PC-3 (cell line): ENCODE results near the gene MRRF. TPM values are rescaled to one million over a fixed set of nuclear protein-coding genes. Genes with fewer than 3 reads are reported as not detected.
A peak's percentile ranks its signal among the peaks of the same experiment; 100 is the strongest.

Experiments
- ATAC-seq: fragments of 200-7000 bp; cut with Tn5 transposase; 2 replicates; pipeline ENCODE4 v1.9.1; 2020; ENCODE audit warnings: mild to moderate bottlenecking, moderate library complexity
- BruUV-seq: library from RNA; stranded (reverse); fragments of 400-500 nt; replicated peaks from 2 replicates; lab custom pipeline; 2021; lab: Mats Ljungman, UMichigan
- CTCF ChIA-PET: fragments of 300-600 bp; sonication (Branson Sonifier 250); formaldehyde crosslinking; loops from one replicate; lab custom pipeline; 2022; ENCODE audit warnings: antibody characterized with exemption; lab: Charles Lee
- POLR2A ChIA-PET: fragments of 300-600 bp; sonication (Branson Sonifier 250); formaldehyde crosslinking; loops from one replicate; lab custom pipeline; 2022; ENCODE audit warnings: antibody characterized with exemption; ENCODE audit not compliant: unreplicated experiment; lab: Charles Lee
- DNase-seq: peaks from one replicate; pipeline ENCODE4 v3.0.0-alpha.2; 2015
- H2AFZ ChIP-seq: fragments of 300-600 bp; sonication (generic); 2 replicates; pipeline ENCODE4 v1.6.0; 2016; ENCODE audit warnings: antibody characterized with exemption, low read length
- H3F3A ChIP-seq: fragments of 300-600 bp; sonication (generic); one replicate; pipeline ENCODE4 v1.6.0; 2017; ENCODE audit warnings: antibody characterized with exemption, low read length, control low read depth, mild to moderate bottlenecking; ENCODE audit not compliant: unreplicated experiment
- H3K27ac ChIP-seq: fragments of 300-600 bp; sonication (generic); 2 replicates; pipeline ENCODE4 v1.5.1; 2016; ENCODE audit warnings: mild to moderate bottlenecking, low read length
- H3K27me3 ChIP-seq: fragments of 300-600 bp; sonication (generic); 2 replicates; pipeline ENCODE4 v1.6.1; 2016; ENCODE audit warnings: low read length, mixed read lengths
- H3K36me3 ChIP-seq: fragments of 300-600 bp; sonication (generic); 2 replicates; pipeline ENCODE4 v1.6.1; 2016; ENCODE audit warnings: low read depth, mixed run types, low read length, mixed read lengths
- H3K4me1 ChIP-seq: fragments of 300-600 bp; sonication (generic); 2 replicates; pipeline ENCODE4 v1.5.1; 2016; ENCODE audit warnings: low read length; ENCODE audit not compliant: insufficient read depth
- H3K4me2 ChIP-seq: fragments of 300-600 bp; sonication (generic); 2 replicates; pipeline ENCODE4 v1.6.0; 2016; ENCODE audit warnings: low read length
- H3K4me3 ChIP-seq: fragments of 300-600 bp; sonication (generic); 2 replicates; pipeline ENCODE4 v1.5.1; 2016; ENCODE audit warnings: mild to moderate bottlenecking, low read length, mixed read lengths
- H3K79me2 ChIP-seq: fragments of 300-600 bp; sonication (generic); 2 replicates; pipeline ENCODE4 v1.6.1; 2017; ENCODE audit warnings: low read length, mixed read lengths
- H3K9ac ChIP-seq: fragments of 300-600 bp; sonication (generic); 2 replicates; pipeline ENCODE4 v1.6.0; 2016; ENCODE audit warnings: mild to moderate bottlenecking, low read length
- H3K9me2 ChIP-seq: fragments of 300-600 bp; sonication (generic); replicated peaks from 2 replicates; pipeline ENCODE4 v1.6.1; 2016; ENCODE audit warnings: mixed run types, low read length, mixed read lengths
- H3K9me3 ChIP-seq: fragments of 300-600 bp; sonication (generic); 2 replicates; pipeline ENCODE4 v1.6.1; 2016; ENCODE audit warnings: low read length, mixed read lengths
- H4K20me1 ChIP-seq: fragments of 300-600 bp; sonication (generic); 2 replicates; pipeline ENCODE4 v1.6.1; 2016; ENCODE audit warnings: low read length, mixed read lengths
- EZH2 ChIP-seq: fragments of 300-600 bp; sonication (generic); IDR thresholded peaks from one replicate; pipeline ENCODE4 v1.6.1; 2017; ENCODE audit warnings: antibody characterized with exemption, mild to moderate bottlenecking, low read length; ENCODE audit not compliant: unreplicated experiment
- EZH2phosphoT487 ChIP-seq: fragments of 300-600 bp; sonication (generic); IDR thresholded peaks from 2 replicates; pipeline ENCODE4 v1.6.1; 2018; ENCODE audit warnings: mild to moderate bottlenecking, antibody characterized with exemption, low read length, borderline replicate concordance
- intact Hi-C: fragments of 100-400 bp; cut with micrococcal nuclease; formaldehyde crosslinking; loops from 2 replicates; pipeline ENCODE4 v1.9.0; 2023
- total RNA-seq: library from RNA; depleted of rRNA; stranded (reverse); fragments of >200 nt; gene quantifications from 2 replicates; pipeline ENCODE4 v1.2.3, GENCODE V29; 2014
- TF ChIP-seq, protein P1 (sequence below): fragments of 300-600 bp; sonication (generic); conservative IDR thresholded peaks from 2 replicates; pipeline ENCODE4 v1.5.1; 2017; ENCODE audit warnings: antibody characterized with exemption, low read depth, mild to moderate bottlenecking, low read length

MRRF gene
- total RNA-seq, 1 experiment from 2014 or later, result 30.2 TPM

DNA sequence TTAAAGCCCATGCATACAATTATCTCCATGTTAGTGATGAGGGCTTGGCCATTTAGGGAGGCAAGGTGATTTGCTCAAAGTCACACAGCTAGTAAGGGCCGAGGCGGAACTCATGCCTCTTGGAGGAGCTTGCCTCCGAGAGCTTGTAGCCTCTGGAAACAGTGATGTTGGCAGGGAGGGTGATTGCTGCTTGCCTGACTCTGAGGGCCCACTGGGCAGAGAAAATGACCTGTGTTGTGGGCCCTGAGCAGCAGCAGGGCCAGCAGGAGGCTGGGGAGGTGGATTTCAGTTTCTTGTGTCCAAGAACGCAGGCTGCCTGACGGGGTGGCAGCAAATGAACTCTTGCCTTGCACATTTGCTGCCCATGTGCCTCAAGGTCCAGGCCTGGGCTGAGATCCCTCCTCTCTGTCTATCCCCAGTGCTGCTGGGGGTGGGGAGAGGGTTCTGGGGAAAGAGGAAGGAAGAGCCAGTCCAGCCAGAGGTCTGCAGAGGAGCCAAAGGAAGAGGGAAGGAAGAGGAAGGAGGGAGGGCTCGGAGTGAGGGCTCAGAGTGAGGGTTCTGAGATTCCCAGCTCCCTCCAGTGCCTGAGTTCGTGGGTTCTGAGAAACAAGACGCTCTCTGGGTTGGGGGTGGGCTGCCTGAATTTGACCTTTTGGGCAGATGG is 90.0 kb downstream of the MRRF start:
- Histone ChIP-seq H3K9me2 (no peaks in the 10 kb centered on the region), H3K36me3 (no peaks in the 10 kb centered on the region), H3K4me3 (no peak overlapping the region), H3K4me2 (no peak overlapping the region), H3K9me3 (no peaks in the 10 kb centered on the region), H3K79me2 (no peaks in the 10 kb centered on the region), H3F3A (no peaks in the 10 kb centered on the region), H3K9ac (no peak overlapping the region), H4K20me1 (no peaks in the 10 kb centered on the region), H3K27ac (no peak overlapping the region), H3K4me1 (no peaks in the 10 kb centered on the region), H3K27me3 (no peaks in the 10 kb centered on the region), H2AFZ (no peak overlapping the region)
- POLR2A ChIA-PET, result no interaction called here
- DNase-seq, result no peak
- no TSS peak for BruUV-seq
- intact Hi-C loops, result no loop called here
- CTCF ChIA-PET, result no interaction called here
- ATAC-seq, result no peak
- TF ChIP-seq EZH2phosphoT487 (no peak), EZH2 (no peak)
- TF ChIP-seq, protein P1, sequence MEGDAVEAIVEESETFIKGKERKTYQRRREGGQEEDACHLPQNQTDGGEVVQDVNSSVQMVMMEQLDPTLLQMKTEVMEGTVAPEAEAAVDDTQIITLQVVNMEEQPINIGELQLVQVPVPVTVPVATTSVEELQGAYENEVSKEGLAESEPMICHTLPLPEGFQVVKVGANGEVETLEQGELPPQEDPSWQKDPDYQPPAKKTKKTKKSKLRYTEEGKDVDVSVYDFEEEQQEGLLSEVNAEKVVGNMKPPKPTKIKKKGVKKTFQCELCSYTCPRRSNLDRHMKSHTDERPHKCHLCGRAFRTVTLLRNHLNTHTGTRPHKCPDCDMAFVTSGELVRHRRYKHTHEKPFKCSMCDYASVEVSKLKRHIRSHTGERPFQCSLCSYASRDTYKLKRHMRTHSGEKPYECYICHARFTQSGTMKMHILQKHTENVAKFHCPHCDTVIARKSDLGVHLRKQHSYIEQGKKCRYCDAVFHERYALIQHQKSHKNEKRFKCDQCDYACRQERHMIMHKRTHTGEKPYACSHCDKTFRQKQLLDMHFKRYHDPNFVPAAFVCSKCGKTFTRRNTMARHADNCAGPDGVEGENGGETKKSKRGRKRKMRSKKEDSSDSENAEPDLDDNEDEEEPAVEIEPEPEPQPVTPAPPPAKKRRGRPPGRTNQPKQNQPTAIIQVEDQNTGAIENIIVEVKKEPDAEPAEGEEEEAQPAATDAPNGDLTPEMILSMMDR, result no peak

DNA sequence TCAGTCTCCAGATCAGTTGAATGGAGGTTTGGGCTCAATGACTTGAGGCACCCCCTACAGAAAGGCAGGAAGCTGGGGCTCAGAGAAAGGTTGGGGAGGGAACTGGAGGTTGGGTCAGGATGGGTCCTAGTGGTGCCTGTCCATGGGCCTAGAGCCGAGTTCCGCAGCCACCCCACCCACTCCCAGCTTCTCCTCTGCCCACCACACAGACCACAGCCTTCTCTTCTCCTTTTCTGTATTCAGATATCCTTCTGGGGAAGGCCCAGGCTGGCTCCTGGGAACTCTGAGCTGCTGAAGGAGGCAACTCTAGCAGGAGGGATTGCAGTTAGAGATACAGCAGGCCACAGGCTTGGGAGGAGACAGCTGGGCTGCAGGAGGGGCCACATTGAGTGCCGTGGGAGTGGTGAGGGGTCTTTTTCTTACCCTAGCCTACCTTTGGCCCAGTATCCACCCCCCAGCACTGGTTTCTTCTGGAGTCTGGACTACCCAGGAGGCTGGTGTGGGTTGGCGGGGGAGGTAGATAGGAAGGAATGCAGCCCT is 90.7 kb downstream of the MRRF start:
- Histone ChIP-seq H3K79me2 (no peaks in the 10 kb centered on the region), H3K36me3 (no peaks in the 10 kb centered on the region), H3K4me1 (no peaks in the 10 kb centered on the region), H3K9me2 (no peaks in the 10 kb centered on the region), H3K9me3 (no peaks in the 10 kb centered on the region), H3K4me3 (no peak overlapping the region), H3K4me2 (no peak overlapping the region), H4K20me1 (no peaks in the 10 kb centered on the region), H3F3A (no peaks in the 10 kb centered on the region), H3K27me3 (no peaks in the 10 kb centered on the region), H3K9ac (no peak overlapping the region), H3K27ac (no peak overlapping the region), H2AFZ (no peak overlapping the region)
- ChIA-PET POLR2A (no interaction called here), CTCF (no interaction called here)
- DNase-seq, result no peak
- TF ChIP-seq EZH2phosphoT487, result no peak
- TF ChIP-seq, protein P1, result no peak
- TF ChIP-seq EZH2, result no peak
- no peak for ATAC-seq
- no TSS peak for BruUV-seq
- intact Hi-C loops, result no loop called here

DNA sequence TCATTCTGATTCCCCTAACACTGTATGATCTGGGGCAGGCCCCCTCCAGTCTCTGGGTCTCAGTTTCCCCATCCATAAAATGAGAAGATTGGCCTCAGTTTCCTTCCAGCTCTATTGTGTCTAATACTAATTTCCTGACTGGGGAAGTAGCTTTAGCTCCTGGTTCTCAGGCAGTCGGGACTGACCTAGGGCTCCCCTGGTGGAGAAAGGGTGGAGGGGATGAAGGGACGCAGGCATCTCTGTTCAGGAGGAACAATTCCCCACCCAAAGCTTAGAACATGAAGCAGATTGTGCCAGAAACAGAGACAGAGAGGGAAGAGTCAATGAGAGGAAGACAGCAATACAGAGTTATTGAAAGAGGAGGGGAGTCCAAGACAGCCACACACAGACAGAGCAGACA is 91.9 kb downstream of the MRRF start:
- ChIA-PET CTCF (no interaction called here), POLR2A (no interaction called here)
- Histone ChIP-seq H3K4me3 (no peak overlapping the region), H3K79me2 (no peaks in the 10 kb centered on the region), H3K4me1 (no peaks in the 10 kb centered on the region), H3F3A (no peaks in the 10 kb centered on the region), H2AFZ (no peak overlapping the region), H3K9me2 (no peaks in the 10 kb centered on the region), H3K27me3 (no peaks in the 10 kb centered on the region), H3K9ac (no peak overlapping the region), H3K9me3 (no peaks in the 10 kb centered on the region), H3K36me3 (no peaks in the 10 kb centered on the region), H3K4me2 (no peak overlapping the region), H3K27ac (no peak overlapping the region), H4K20me1 (no peaks in the 10 kb centered on the region)
- no TSS peak for BruUV-seq
- TF ChIP-seq, protein P1, result peak; percentile 44
- TF ChIP-seq EZH2, result no peak
- DNase-seq (no peak), ATAC-seq (no peak)
- intact Hi-C loops, result no loop called here
